8988T (cell line): Measurements from ENCODE around the gene STARD10.
"Not testable (repeated sequence)": the region's sequence is repeated elsewhere in the genome, so short reads cannot be mapped to it uniquely, and the experiment has no call there.

Experiments
- DNase-seq: peaks from one replicate; pipeline ENCODE4 v3.0.0; 2011

The STARD10 gene, protein sequence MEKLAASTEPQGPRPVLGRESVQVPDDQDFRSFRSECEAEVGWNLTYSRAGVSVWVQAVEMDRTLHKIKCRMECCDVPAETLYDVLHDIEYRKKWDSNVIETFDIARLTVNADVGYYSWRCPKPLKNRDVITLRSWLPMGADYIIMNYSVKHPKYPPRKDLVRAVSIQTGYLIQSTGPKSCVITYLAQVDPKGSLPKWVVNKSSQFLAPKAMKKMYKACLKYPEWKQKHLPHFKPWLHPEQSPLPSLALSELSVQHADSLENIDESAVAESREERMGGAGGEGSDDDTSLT

DNA sequence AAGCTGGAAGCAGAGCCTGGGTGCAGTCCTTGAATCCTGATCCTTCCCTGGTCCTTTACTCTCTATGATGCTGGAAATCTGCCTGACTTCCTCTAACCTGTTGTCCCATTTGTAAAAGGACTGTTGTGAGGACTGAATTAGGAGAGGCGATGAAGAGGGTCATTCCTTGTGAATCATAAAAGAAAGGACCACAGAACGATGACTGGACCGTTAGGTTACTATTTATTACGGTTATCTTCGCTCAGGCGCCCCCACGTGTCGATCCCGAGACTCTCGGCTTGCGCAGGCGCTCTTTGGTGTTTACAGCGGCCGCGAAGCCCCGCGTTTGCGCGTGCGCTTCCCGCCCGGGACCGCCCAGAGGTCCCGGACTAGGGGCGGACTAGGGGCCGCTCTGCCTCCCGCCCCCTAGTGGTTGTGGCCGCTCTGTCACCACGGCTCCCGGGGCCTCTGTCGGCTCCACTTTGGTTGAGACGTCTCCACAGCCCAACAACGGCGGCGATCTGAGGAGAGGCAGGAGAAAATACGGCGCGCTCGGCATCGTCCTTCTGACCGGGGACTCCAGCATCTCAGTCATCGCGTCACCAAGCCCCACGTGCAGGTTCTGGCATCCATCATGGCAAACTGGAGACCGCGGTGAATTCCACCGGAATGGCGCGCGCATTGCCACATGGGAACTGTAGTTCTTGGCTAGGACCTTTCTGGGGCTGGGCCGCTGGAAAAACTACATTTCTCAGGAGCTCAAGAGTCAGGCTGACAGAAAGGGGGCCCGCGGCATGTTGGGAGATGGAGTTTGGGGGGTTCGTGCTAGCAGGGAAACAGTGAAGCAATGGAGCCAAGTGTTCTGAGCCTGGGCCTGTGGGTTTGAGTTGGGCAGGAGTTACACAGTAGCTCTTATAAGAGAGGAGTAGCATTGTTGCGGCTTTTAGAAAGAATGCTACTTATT lies at the start of gene STARD10:
Gene STARD10, minus strand, starts transcription at position 623 of the 943 bp plus-strand sequence. CDS start 12,866 bp downstream, outside the sequence.
- DNase-seq, result peak; percentile 98

DNA sequence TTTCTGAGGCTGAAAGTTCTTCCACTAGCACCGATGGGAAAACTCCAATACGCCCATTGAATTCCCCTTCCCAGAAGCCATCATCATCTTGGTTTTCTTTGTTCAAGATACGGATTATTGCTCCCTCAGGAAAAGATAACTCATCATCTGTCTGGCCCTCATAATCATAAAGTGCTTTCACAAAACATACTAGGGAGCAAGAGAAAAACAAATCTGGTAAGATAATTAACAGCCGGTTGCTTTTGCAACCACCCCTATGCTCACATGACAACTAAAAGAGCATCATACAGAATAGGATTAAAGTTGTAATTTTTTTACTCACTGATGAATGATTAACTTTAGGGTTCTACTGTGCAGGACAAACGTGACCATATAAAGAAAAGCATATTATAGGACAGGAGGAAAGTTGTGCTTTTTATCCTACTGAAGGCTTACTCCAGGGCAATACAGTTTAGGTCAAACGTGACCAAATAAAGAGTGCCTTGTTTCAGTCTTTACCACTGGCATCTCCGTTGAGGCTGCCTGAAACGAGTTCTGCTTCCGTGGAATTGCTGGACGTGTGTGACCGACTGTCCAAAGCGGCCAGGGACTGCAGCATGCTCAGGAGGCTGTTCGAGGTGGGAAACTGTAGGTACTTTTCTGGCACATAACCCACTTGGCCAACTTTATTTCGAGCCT lies 48.9 kb upstream of the STARD10 start:
- DNase-seq, result no peak

DNA sequence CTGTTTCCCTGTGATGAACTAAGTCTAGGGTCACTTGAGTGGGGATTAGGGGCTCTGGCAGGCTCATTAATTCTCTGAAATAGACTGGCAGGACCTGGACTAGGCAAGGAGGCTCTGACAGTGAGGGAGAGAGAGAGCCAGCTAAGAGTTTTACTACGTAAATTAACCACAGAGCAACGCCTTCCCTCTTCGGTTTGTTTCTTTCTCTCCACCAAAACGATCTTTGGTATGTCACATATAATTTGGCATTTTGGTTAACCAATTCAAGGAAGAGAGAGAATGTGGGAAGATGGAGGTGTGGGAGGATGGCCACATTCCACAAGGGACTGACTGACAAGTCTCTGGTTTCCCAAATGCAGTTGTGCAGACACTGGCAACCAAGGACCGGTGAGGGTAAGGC lies 48.3 kb upstream of the STARD10 start:
- DNase-seq, result no peak

DNA sequence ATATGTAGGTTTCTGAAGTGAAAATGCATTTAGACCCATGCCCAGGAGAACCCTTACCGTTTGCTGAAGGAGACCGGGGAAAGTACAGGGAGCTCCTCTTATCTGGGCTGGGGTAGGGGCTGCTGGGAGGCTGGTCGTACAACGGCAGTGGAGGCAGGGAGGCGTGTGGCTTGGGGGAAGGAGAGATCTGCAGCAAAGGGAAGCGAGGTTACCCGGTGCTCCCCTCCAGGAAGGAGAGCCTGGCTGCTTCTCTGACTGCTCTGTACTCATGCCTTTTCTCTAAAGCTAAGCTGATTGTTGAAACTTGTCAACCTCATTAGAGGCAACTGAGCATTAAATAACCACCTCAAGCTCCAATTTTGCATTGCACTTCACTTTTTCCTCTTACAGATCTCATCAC lies 47.5 kb upstream of the STARD10 start:
- DNase-seq, result no peak

DNA sequence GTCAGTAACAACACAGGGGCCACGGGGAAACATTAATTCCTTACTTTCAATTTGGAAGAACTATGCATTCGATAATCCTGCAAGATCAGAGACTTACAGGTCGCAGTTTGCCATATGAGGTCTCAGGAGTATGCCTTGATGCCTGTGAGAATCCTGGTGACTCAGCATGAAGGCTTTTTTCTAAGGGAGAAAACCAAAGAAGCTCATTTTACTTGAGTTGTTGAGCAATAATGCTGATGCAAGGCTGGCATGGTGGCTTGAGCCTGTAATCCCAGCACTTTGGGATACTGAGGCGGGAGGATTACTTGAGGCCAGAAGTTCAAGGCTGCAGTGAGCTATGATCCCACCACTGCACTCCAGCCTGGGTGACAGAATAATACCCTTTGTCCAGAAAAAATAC lies 46.9 kb upstream of the STARD10 start:
- no peak for DNase-seq

DNA sequence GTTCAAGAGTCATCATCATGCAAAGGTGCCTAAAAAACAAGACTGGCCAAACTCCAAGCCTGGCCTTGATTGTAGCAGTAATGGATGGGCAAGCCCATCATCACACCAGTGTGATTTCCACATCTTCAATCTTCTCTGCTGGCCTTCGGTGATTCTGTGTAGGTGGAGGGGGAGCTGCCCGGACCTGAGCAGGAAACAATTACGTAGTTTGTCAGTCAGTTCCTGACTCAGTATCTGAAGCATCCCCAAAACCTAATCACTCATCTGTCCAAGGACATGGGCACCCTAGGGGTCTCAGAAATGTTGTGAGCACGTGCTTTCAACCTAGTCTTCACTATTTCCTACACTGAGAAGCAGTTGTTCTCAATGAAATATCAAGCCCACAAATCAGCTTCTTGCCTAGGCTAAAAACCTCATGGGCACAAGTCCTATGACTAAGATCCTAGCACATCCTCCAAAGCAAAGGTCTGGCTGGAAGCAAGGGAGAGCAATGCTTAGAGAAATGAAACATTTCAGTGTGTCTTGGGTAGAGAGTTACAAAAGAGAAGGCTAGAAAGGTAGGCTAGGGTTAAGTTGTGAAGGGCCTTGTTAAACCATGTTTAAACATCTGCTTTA lies 45.0 kb upstream of the STARD10 start:
- no peak for DNase-seq

DNA sequence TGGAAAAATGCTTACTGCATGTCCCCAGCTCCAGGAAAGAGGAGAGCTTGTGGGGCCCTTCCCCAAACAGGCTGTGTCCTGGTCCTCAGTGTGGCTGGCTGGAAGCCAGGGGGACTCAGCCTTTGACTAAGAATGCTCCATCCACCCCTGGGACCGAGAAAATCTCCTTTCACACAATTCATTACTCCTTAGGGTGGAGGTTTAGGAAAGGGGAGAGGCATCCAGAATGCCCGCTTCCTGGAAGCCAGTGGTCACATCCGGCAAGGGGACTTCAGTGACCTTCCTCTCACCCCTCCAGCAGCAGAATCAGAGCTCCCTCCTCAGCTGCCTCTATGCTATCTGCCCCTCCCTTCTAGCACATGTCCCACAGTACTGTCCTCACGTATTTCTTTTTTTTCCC lies 42.3 kb upstream of the STARD10 start:
- DNase-seq, result no peak

DNA sequence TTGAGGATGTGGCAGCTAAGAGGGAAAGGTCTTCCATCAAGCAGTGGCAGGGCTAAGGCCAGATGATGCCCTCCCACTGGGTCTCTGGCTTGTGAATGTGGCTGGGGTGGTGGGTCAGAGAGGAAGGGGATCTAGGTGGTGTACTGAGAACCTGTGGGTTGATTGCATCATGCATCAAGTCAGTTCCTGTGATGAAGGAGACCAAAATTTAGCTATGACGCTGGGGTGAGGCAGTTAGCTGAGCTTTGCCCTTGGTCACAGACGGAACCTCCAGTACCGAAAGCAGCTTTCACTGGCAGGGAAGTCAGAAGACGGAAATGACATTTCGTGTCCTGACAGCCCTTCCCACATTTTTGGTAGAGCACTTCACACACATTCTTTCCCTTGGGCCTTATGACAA lies 41.1 kb upstream of the STARD10 start:
- no peak for DNase-seq

DNA sequence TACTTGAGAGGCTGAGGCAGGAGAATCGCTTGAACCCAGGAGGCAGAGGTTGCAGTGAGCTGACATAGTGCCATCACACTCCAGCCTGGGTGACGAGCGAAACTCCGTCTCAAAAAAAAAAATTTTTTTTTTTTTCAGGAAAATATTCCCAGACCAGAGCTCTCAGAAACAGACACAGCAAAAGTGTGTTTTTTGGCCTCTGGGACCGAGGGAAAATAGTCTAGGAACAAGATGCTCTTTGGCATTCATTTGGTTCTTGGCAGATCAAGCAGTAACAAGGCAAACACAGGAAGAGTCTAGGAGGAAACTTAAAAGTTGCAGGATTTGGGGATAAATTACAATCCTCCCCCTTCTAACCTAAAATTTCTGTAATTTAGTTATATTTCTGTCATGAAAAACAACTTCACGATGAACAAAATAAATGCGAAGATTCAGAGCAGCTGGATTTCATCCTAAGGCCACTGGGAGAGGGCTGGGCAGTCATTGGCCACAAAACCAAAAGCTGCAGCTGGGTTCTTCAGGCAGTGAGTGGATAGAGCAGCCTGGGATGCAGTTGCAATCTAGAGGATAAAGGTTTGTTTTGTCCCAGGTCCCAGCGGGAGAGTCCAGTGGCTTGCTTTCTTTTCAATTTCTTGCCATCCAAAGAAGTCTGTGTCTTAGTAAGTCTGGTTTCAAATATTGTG lies 40.1 kb upstream of the STARD10 start:
- DNase-seq, result no peak

DNA sequence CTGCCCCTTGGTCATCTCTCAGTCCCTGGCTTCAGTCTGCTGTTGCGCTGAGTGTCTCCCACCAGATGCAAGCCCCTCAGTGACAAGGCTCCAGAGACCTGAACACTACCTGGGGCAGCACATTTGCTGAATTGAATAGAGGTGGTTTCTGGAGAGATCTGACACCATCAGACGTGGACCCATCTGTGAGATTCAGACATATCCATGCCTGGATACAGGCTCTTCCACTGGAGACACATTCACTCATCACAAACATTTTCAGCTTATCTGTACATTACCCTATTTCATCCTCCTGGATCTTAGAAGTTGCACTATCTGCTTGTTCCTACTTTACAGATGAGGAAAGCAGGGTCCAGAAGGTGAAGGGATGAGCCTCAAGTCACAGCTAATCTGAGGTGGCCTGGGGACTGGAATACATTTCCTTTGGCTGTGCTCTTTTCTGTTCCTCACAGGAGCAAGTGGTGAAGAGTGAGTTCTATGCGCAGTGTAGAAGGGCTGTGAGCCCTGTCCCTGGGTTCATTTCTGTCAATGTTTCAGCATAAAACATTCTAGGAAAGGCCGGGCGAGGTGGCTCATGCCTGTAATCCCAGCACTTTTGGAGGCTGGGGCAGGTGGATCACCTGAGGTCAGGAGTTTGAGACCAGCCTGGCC lies 39.4 kb upstream of the STARD10 start:
- DNase-seq, result no peak

DNA sequence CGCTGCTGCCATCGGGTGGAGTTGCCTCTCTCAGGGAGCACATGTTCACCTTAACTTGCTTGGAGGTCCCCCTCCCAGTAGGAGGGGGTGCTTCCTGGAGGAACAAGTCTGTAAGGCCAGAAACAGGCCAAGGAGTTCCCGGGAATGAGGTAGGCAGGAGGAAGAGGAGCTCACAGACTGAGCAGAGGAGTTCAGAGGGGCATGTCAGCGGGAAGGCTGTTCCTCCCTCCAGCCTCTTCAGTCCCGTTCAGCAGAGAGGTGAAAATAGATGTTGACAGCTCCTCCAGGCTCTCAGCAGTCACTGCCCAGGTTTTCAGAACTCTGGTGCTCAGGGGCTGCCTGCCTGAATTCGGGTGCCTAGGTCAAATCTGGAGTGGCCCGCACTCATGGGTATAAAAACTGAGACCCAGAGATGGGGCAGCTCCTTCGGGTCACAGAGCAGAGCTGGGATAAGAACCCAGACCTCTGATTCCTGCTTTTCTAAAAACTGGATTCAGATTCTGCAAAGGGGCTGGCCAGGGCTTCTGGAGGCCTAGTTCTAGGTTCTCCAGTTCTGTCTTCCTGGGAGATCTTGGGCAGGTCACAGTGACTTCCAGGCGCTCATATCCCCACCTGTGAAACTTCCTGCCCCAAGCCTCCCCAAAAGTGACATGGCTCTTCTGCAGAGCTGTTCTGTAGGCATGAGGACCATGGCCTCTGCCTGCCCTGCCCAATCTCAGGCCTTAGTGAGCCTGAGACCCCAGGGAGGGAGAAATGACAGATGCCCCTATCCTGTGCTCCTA lies 38.6 kb upstream of the STARD10 start:
- DNase-seq, result no peak

DNA sequence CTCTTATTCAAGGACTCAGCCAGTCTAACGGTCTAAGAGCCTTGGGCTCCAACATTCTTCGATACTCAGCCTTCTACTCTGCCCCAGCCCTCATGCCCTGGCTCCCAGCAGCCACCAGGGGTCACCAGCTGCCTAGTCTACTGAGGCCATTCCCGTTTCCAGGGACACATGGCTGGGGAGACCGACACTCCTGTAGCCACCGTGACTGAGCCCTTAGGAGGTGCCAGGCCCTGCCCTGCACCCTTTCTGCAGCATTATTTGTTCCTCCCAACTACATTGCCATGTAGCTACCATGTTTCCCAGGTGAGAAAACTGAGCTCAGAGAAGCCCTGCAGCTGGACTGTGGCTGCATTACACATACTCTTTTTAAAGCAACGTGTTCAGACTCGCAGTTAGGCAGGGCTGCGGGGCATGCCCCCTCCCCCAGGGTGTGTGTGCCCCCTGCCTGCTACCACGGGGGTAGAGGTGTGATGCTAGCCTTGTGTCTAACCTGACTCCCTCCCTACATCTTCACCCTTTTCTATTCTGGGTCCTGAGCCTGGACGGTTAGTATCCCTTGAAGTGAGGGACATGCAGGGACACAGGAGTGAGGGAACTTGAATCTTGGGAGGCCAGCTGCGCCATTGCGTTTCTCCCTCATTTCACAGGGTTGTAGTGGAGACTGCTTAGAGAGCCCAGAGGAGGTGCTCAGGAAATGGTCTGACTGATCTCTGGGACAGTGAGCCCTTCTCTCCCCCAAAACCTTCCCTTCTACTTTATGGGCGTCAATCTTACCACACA lies 37.9 kb upstream of the STARD10 start:
- peak; percentile 85 for DNase-seq

DNA sequence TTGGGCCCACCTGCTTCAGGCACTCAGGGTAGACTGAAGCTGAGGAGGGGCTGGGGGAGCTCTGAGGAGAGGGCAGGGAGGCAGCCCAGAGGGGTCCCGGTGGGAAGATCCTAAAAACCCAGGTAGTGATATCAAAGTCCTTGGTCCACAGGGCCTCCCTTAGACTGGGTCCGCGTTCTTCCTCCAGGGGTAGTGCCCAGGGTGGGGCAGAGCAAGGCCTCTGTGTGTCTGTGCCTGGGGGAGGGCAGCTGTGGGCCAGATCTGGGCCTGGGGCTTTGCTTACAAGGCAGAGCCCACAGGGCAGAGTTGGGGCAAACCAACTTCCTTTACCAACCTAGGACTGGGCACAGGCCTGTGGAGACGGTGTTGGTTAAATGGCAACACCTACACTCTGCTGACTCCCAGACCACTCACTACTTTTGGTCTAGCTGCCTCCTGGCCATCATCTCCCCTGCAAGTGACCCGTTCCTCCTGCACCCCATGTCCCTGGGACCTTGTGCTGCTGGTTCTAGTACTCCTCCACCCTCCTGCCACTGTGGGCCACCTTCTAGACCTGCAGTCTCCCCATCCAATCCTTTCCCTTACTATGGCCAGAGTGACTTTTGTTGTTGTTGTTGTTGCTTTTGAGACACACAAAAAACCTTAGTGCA lies 36.2 kb upstream of the STARD10 start:
- no peak for DNase-seq

DNA sequence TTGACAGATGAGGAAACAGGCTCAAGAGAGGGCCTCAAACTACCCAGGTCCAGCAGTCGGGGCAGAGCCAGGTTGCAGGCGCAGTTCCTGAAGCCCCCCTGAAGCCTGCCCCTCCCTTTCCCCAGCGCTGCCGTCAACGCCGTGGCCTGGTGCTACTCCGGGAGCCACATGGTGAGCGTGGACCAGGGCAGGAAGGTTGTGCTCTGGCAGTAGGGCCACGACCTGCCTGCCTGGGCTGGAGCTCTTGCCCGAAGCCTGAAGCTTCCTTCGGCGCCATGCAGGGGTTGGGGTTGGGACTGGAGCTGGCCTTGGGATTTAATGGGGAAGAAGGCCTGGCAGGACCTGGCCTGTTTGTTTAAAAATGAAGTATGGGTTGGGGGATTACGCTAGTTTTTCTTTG lies 35.3 kb upstream of the STARD10 start:
- no peak for DNase-seq

DNA sequence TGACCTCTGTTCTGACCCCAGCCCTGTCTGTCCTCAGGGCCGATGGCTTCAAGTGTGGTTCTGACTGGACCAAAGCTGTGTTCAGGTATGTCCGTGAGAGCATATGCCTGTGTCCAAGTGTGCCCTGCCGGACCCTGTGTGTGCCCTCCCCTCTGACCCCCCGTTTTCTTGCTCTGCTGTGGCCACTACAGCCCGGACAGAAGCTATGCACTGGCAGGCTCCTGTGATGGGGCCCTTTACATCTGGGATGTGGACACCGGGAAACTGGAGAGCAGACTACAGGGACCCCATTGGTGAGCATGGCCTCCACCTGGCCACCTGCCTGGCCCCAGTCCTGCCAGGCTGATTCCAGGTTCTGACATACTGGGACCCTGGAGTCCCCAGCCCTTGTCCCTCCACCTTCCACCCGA lies 34.9 kb upstream of the STARD10 start:
- no peak for DNase-seq

DNA sequence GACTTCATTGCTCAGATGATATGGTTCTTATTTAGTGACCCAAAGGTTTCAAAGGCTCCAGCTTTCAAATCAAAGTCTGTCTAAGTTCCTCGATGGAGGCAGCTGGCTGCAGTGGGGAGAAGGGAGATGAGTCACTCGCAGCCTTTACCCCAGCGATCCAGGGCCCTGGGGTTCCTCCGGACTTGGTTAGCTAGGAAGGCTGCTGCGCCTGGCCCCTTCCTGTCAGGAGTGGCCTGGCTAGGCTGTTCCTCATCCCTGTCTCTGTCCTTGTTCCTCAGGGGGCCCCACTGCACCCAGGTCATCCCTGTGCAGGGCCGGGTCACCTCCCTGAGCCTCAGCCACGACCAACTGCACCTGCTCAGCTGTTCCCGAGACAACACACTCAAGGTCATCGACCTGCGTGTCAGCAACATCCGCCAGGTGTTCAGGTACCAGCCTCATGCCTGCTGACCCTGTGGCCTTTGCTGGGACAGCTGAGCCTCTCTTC lies 34.3 kb upstream of the STARD10 start:
- DNase-seq, result no peak

DNA sequence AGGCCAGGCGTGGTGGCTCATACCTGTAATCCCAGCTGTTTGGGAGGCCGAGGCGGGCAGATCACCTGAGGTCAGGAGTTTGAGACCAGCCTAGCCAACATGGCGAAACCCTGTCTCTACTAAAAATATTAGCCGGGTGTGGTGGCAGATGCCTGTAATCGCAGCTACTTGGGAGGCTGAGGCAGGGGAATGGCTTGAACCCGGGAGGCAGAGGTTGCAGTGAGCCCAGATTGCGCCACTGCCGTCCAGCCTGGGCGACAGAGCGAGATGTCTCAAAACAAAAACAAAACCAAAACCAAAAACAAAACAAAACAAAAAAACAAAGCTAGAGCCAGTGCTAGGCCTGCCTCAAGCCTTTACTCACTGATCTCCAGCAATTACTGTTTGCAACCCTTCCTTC lies 33.8 kb upstream of the STARD10 start:
- not testable (repeated sequence) for DNase-seq

DNA sequence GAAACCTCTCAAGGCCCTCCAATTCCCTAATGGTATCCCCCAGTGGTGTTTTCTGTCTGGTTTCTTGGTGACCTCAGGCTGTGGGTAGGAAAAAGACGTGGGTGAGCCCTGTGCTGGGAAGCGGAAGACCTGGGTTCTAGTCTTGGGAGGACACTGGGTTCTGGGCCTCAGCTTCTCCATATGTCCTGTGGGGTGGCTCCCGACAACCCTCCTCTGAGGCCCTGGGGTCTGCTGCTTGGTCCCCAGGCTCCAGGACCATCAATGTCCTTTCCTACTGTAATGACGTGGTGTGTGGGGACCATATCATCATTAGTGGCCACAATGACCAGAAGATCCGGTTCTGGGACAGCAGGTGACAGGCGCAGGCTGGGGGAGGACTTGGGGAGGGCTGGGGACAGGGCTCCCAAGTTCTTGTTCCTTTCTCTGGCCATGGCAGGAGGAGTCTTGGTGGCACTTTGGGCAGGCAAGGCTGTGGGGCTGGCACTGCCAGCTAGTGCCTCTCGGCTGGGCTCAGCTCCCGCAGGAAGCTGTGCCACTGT lies 33.2 kb upstream of the STARD10 start:
- DNase-seq, result no peak
